ENCODE data around the gene ATP9A. TPM values are rescaled to one million over a fixed set of nuclear protein-coding genes. Genes with fewer than 3 reads are reported as not detected.

Gene ATP9A
- total RNA-seq, 5 donors from 2014 or later (not counting 1 experiment from before 2014, with no cell fraction given), result 0.44 to 0.85 (median 0.72) TPM

DNA sequence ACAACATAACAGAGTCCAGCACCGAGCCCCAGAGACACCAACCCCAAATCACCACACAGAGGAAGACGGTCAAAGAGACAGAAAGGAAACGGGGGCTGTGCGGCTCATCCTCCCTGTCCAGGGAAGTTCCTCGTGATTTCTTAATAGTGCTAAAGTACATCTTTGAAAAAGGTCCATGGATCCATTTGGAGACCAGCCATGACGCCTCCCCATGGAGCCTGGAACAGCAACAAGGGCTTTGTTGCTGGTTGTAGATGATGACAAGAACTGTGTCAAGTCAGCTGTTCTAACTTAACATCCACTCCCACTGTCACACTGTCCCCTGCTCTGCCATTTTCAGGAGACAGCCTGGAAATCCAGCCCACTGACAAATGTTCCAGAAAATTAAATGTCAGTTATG is 99.7 kb downstream of the ATP9A start:
- H3K9me3 Mint-ChIP-seq, result no peaks in the 10 kb centered on the region
- H3K36me3 Mint-ChIP-seq, result no peaks in the 10 kb centered on the region
- H3K4me1 Mint-ChIP-seq, result peaks cover 9 to 16% (median 12%) of the 10 kb centered on the region in 3 donors
- H3K27ac Mint-ChIP-seq, result no peak overlapping the region
- 83% methylated on average over 5 of the region's 6 CpGs for WGBS (ENCODE audit: insufficient coverage)
- Histone ChIP-seq H3K9me3 (no peaks in the 10 kb centered on the region), H3K4me3 (ENCODE audit: control insufficient read depth in 1 of 2, extremely low read depth in 1 of 2, low read length in 1 of 2) (no peak overlapping the region), H3K27ac (ENCODE audit: low read length) (no peak overlapping the region), H3K36me3 (ENCODE audit: control insufficient read depth in 2 of 2, extremely low read depth in 1 of 2, insufficient read depth in 1 of 2, low read length in 1 of 2) (no peaks in the 10 kb centered on the region), H3K27me3 (replicated peaks in 1 of 2; ENCODE audit: control insufficient read depth in 2 of 2, extremely low read depth in 1 of 2, insufficient read depth in 2 of 2, low read length in 1 of 2) (peaks cover 0 to 8% of the 10 kb centered on the region in 2 experiments), H3K4me1 (ENCODE audit: control insufficient read depth in 1 of 2, extremely low read depth in 1 of 2, insufficient read depth in 2 of 2, low read length in 2 of 2) (peaks cover 4 to 27% of the 10 kb centered on the region in 2 experiments)
- ChIA-PET POLR2A (no interaction called here), CTCF (no interaction called here)
- no peak overlapping the region for H3K4me3 Mint-ChIP-seq
- H3K27me3 Mint-ChIP-seq, result peaks cover 0 to 4% of the 10 kb centered on the region in 2 donors
- DNase-seq (no peak), ATAC-seq (replicated peaks in 1 of 4) (no peak)

GRCh38 chr20:51667491-51667890 is 100.7 kb downstream of the ATP9A start:
- Mint-ChIP-seq H3K4me1 (peaks cover 9 to 16% (median 12%) of the 10 kb centered on the region in 3 donors), H3K27me3 (peaks cover 0 to 4% of the 10 kb centered on the region in 2 donors), H3K27ac (peak overlapping the region; percentile 59 to 65), H3K36me3 (no peaks in the 10 kb centered on the region), H3K4me3 (peak overlapping the region in 1 of 3 donors; percentile 45), H3K9me3 (no peaks in the 10 kb centered on the region)
- CTCF ChIA-PET, result no interaction called here
- Histone ChIP-seq H3K4me3 (ENCODE audit: control insufficient read depth in 1 of 2, extremely low read depth in 1 of 2, low read length in 1 of 2) (no peak overlapping the region), H3K36me3 (ENCODE audit: control insufficient read depth in 2 of 2, extremely low read depth in 1 of 2, insufficient read depth in 1 of 2, low read length in 1 of 2) (no peaks in the 10 kb centered on the region), H3K9me3 (no peaks in the 10 kb centered on the region), H3K4me1 (ENCODE audit: control insufficient read depth in 1 of 2, extremely low read depth in 1 of 2, insufficient read depth in 2 of 2, low read length in 2 of 2) (peaks cover 4 to 27% of the 10 kb centered on the region in 2 experiments), H3K27me3 (replicated peaks in 1 of 2; ENCODE audit: control insufficient read depth in 2 of 2, extremely low read depth in 1 of 2, insufficient read depth in 2 of 2, low read length in 1 of 2) (peaks cover 0 to 8% of the 10 kb centered on the region in 2 experiments), H3K27ac (ENCODE audit: low read length) (no peak overlapping the region)
- WGBS (ENCODE audit: insufficient coverage), result 83% methylated on average over 7 of the region's 8 CpGs
- DNase-seq, result no peak
- ATAC-seq (replicated peaks in 1 of 4), result no peak
- POLR2A ChIA-PET, result no interaction called here

DNA sequence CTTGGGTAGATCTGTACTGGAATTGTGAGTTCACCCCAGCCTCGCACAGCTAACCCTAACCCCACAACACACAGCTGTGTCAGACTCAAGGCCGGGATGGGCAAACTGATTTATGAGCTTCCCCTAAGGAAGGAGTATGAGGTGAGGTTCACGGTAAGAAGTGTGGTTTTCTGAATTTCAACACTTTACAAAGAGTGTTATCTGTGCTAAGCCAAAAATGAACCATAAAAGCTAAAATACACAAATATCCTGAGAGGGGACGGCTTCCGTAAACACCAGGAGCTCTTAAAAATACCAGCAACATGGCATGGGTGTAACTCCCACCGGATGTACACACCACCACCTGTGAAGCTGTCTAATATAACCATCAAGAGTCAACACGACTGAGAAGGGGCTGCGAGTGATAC is 101.2 kb downstream of the ATP9A start:
- no peaks in the 10 kb centered on the region for H3K36me3 ChIP-seq (ENCODE audit: control insufficient read depth in 2 of 2, extremely low read depth in 1 of 2, insufficient read depth in 1 of 2, low read length in 1 of 2)
- CTCF ChIA-PET, result no interaction called here
- Mint-ChIP-seq H3K4me1 (peaks cover 11 to 16% (median 14%) of the 10 kb centered on the region in 3 donors), H3K27ac (peak overlapping the region; percentile 59 to 65), H3K9me3 (no peaks in the 10 kb centered on the region), H3K27me3 (peaks cover 0 to 5% of the 10 kb centered on the region in 2 donors), H3K4me3 (peak overlapping the region in 1 of 3 donors; percentile 45), H3K36me3 (no peaks in the 10 kb centered on the region)
- peaks cover 4 to 30% of the 10 kb centered on the region in 2 experiments for H3K4me1 ChIP-seq (ENCODE audit: control insufficient read depth in 1 of 2, extremely low read depth in 1 of 2, insufficient read depth in 2 of 2, low read length in 2 of 2)
- WGBS (ENCODE audit: insufficient coverage), result 20% methylated on average over 2 of the region's 8 CpGs
- peaks cover 0 to 8% of the 10 kb centered on the region in 2 experiments for H3K27me3 ChIP-seq (replicated peaks in 1 of 2; ENCODE audit: control insufficient read depth in 2 of 2, extremely low read depth in 1 of 2, insufficient read depth in 2 of 2, low read length in 1 of 2)
- ATAC-seq (replicated peaks in 1 of 4), result peak; percentile 48 to 78 (median 62)
- no peak overlapping the region for H3K27ac ChIP-seq (ENCODE audit: low read length)
- POLR2A ChIA-PET, result interaction anchor here in 1 of 2 donors (0.6 kb wide), 1 partner anchor 344 kb away, joined by 3 read pairs; no protein-coding TSS in a partner anchor
- peak in 12 of 35 experiments; percentile 6 to 39 (median 10) for DNase-seq
- H3K9me3 ChIP-seq, result no peaks in the 10 kb centered on the region
- H3K4me3 ChIP-seq (ENCODE audit: control insufficient read depth in 1 of 2, extremely low read depth in 1 of 2, low read length in 1 of 2), result no peak overlapping the region

GRCh38 chr20:51666126-51666525 is 102.1 kb downstream of the ATP9A start:
- Histone ChIP-seq H3K36me3 (ENCODE audit: control insufficient read depth in 2 of 2, extremely low read depth in 1 of 2, insufficient read depth in 1 of 2, low read length in 1 of 2) (no peaks in the 10 kb centered on the region), H3K27ac (ENCODE audit: low read length) (no peak overlapping the region), H3K4me3 (ENCODE audit: control insufficient read depth in 1 of 2, extremely low read depth in 1 of 2, low read length in 1 of 2) (no peak overlapping the region), H3K4me1 (ENCODE audit: control insufficient read depth in 1 of 2, extremely low read depth in 1 of 2, insufficient read depth in 2 of 2, low read length in 2 of 2) (peaks cover 4 to 38% of the 10 kb centered on the region in 2 experiments), H3K9me3 (no peaks in the 10 kb centered on the region), H3K27me3 (replicated peaks in 1 of 2; ENCODE audit: control insufficient read depth in 2 of 2, extremely low read depth in 1 of 2, insufficient read depth in 2 of 2, low read length in 1 of 2) (peaks cover 0 to 8% of the 10 kb centered on the region in 2 experiments)
- H3K4me1 Mint-ChIP-seq, result peaks cover 20 to 23% (median 23%) of the 10 kb centered on the region in 3 donors
- H3K36me3 Mint-ChIP-seq, result no peaks in the 10 kb centered on the region
- no peak overlapping the region for H3K27ac Mint-ChIP-seq
- peaks cover 0 to 8% of the 10 kb centered on the region in 2 donors for H3K27me3 Mint-ChIP-seq
- no peaks in the 10 kb centered on the region for H3K9me3 Mint-ChIP-seq
- CTCF ChIA-PET, result interaction anchor here in 1 of 2 donors (0.7 kb wide), 1 partner anchor 756 kb away, joined by 3 read pairs; no protein-coding TSS in a partner anchor
- ATAC-seq (replicated peaks in 1 of 4) (no peak), DNase-seq (no peak)
- POLR2A ChIA-PET, result no interaction called here
- 93% methylated on average over 3 of the region's 5 CpGs for WGBS (ENCODE audit: insufficient coverage)
- H3K4me3 Mint-ChIP-seq, result no peak overlapping the region

GRCh38 chr20:51665543-51666118 is 102.6 kb downstream of the ATP9A start:
- H3K4me1 Mint-ChIP-seq, result peaks cover 21 to 27% (median 23%) of the 10 kb centered on the region in 3 donors
- DNase-seq (no peak), ATAC-seq (replicated peaks in 1 of 4) (no peak)
- peaks cover 0 to 8% of the 10 kb centered on the region in 2 donors for H3K27me3 Mint-ChIP-seq
- Histone ChIP-seq H3K36me3 (ENCODE audit: control insufficient read depth in 2 of 2, extremely low read depth in 1 of 2, insufficient read depth in 1 of 2, low read length in 1 of 2) (no peaks in the 10 kb centered on the region), H3K4me1 (ENCODE audit: control insufficient read depth in 1 of 2, extremely low read depth in 1 of 2, insufficient read depth in 2 of 2, low read length in 2 of 2) (peaks cover 4 to 42% of the 10 kb centered on the region in 2 experiments), H3K27ac (ENCODE audit: low read length) (no peak overlapping the region), H3K9me3 (no peaks in the 10 kb centered on the region), H3K4me3 (ENCODE audit: control insufficient read depth in 1 of 2, extremely low read depth in 1 of 2, low read length in 1 of 2) (no peak overlapping the region), H3K27me3 (replicated peaks in 1 of 2; ENCODE audit: control insufficient read depth in 2 of 2, extremely low read depth in 1 of 2, insufficient read depth in 2 of 2, low read length in 1 of 2) (peaks cover 0 to 8% of the 10 kb centered on the region in 2 experiments)
- no peaks in the 10 kb centered on the region for H3K9me3 Mint-ChIP-seq
- ChIA-PET CTCF (interaction anchor here in 1 of 2 donors (0.6 to 0.7 kb wide), 2 partner anchors 135 to 756 kb away, joined by 3 to 5 read pairs; no protein-coding TSS in a partner anchor), POLR2A (no interaction called here)
- no peak overlapping the region for H3K4me3 Mint-ChIP-seq
- H3K27ac Mint-ChIP-seq, result no peak overlapping the region
- no peaks in the 10 kb centered on the region for H3K36me3 Mint-ChIP-seq
- WGBS (ENCODE audit: insufficient coverage), result 92% methylated on average over 3 of the region's 8 CpGs

GRCh38 chr20:51661609-51662178 is 106.5 kb downstream of the ATP9A start:
- Histone ChIP-seq H3K9me3 (no peaks in the 10 kb centered on the region), H3K4me1 (ENCODE audit: control insufficient read depth in 1 of 2, extremely low read depth in 1 of 2, insufficient read depth in 2 of 2, low read length in 2 of 2) (peaks cover 2 to 25% of the 10 kb centered on the region in 2 experiments), H3K4me3 (ENCODE audit: control insufficient read depth in 1 of 2, extremely low read depth in 1 of 2, low read length in 1 of 2) (no peak overlapping the region), H3K27ac (ENCODE audit: low read length) (no peak overlapping the region), H3K36me3 (ENCODE audit: control insufficient read depth in 2 of 2, extremely low read depth in 1 of 2, insufficient read depth in 1 of 2, low read length in 1 of 2) (no peaks in the 10 kb centered on the region), H3K27me3 (replicated peaks in 1 of 2; ENCODE audit: control insufficient read depth in 2 of 2, extremely low read depth in 1 of 2, insufficient read depth in 2 of 2, low read length in 1 of 2) (peaks cover 0 to 9% of the 10 kb centered on the region in 2 experiments)
- Mint-ChIP-seq H3K4me1 (peaks cover 9 to 19% (median 12%) of the 10 kb centered on the region in 3 donors), H3K27me3 (peaks cover 0 to 5% of the 10 kb centered on the region in 2 donors), H3K27ac (peak overlapping the region in 1 of 2 donors; percentile 22), H3K36me3 (no peaks in the 10 kb centered on the region), H3K4me3 (no peak overlapping the region), H3K9me3 (no peaks in the 10 kb centered on the region)
- ChIA-PET CTCF (interaction anchor here in 1 of 2 donors (0.7 kb wide), 1 partner anchor 230 kb away, joined by 5 read pairs; no protein-coding TSS in a partner anchor), POLR2A (no interaction called here)
- DNase-seq, result peak in 11 of 35 experiments; percentile 4 to 61 (median 10)
- WGBS (ENCODE audit: insufficient coverage), result no CpG with 5 or more reads among the region's 3 CpGs
- ATAC-seq (replicated peaks in 1 of 4), result peak; percentile 68 to 99 (median 91)
